ENCODE data around the gene FHL2. TPM values are rescaled to one million over a fixed set of nuclear protein-coding genes. Genes with fewer than 3 reads are reported as not detected.

Gene FHL2
- total and polyA plus RNA-seq, 2 of the 13 experiments (the other 11 are each of a cell fraction or from before 2014, with no cell fraction given), result 1.9 to 74.8 TPM

GRCh38 chr2:105369777-105370690 is 28.8 kb downstream of the FHL2 start:
- Histone ChIP-seq H3K9ac (ENCODE audit: insufficient read depth, low read depth, low read length) (no peak overlapping the region), H3K4me2 (ENCODE audit: low read depth, low read length) (no peak overlapping the region), H3K27ac (ENCODE audit: extremely low read length, insufficient read depth, low read length) (no peak overlapping the region), H4K20me1 (ENCODE audit: insufficient read depth, low read length) (no peaks in the 10 kb centered on the region; the same call in 1 of the 2 replicates), H3K4me3 (replicated peaks in 1 of 3; ENCODE audit: insufficient read depth in 1 of 3, low read depth in 2 of 3, low read length in 3 of 3) (no peak overlapping the region), H3K4me1 (ENCODE audit: insufficient read depth, low read length) (peaks cover 16% of the 10 kb centered on the region), H3K36me3 (replicated peaks in 1 of 2; ENCODE audit: control insufficient read depth in 1 of 2, insufficient read depth in 2 of 2, low read length in 2 of 2) (peaks cover 2 to 30% of the 10 kb centered on the region in 2 experiments), H3K79me2 (ENCODE audit: insufficient read depth, low read length) (no peaks in the 10 kb centered on the region), H3K27me3 (ENCODE audit: control insufficient read depth in 1 of 2, insufficient read depth in 2 of 2, low read length in 2 of 2) (no peaks in the 10 kb centered on the region), H2AFZ (ENCODE audit: low read length) (no peak overlapping the region), H3K9me3 (ENCODE audit: low read length) (no peaks in the 10 kb centered on the region)
- in situ Hi-C loops (cut with HindIII; ENCODE audit: extremely low pct_ligation_motif_present, low pct_unique_long_range_greater_than_20kb), result loop anchor here (5.0 kb wide), 2 partner anchors 42 to 147 kb away; no protein-coding TSS in a partner anchor
- ChIA-PET CTCF (ENCODE audit: low intra/inter-chr PET ratio, low total read pairs) (interaction anchor here (1.0 to 3.4 kb wide), 4 partner anchors 29 to 176 kb away, joined by 3 to 78 read pairs (median 8); partner anchors contain the start of gene FHL2), POLR2A (no interaction called here)
- DNase-seq (ENCODE audit: low spot score) (peak; percentile 68), FAIRE-seq (peak; percentile 72), ATAC-seq (peak; percentile 96)
- intact Hi-C loops (cut with micrococcal nuclease; ENCODE audit: unreplicated experiment), result loop anchor here (1.0 to 2.0 kb wide), 3 partner anchors 35 to 175 kb away; no protein-coding TSS in a partner anchor
- WGBS (ENCODE audit: low lambda C conversion rate), result 69% methylated on average over 30 of the region's 30 CpGs
- BruUV-seq (replicated peaks), result no TSS peak
- TF ChIP-seq ZNF788 (CRISPR knock-in tag; IDR thresholded peaks at IDR 0.05; ENCODE audit: borderline replicate concordance) (0 out of 2 replicates have a peak, but pooled peaks have one; percentile 21), ZNF12 (CRISPR knock-in tag; IDR thresholded peaks at IDR 0.05) (peak; percentile 35; the same call in 1 of the 2 replicates), RAD21 (CRISPR knock-in tag; IDR thresholded peaks at IDR 0.05) (peak; percentile 96), JDP2 (CRISPR knock-in tag; IDR thresholded peaks at IDR 0.05; ENCODE audit: borderline replicate concordance) (no peak), GATAD1 (CRISPR knock-in tag; IDR thresholded peaks at IDR 0.05) (no peak), TEAD3 (CRISPR knock-in tag; optimal IDR thresholded peaks at IDR 0.05; ENCODE audit: borderline replicate concordance) (peak; percentile 80), SMAD9 (CRISPR knock-in tag; IDR thresholded peaks at IDR 0.05) (no peak), GLMP (CRISPR knock-in tag; IDR thresholded peaks at IDR 0.05; ENCODE audit: borderline replicate concordance) (no peak), ZNF296 (CRISPR knock-in tag; conservative IDR thresholded peaks at IDR 0.05) (no peak), ZNF142 (CRISPR knock-in tag; IDR thresholded peaks at IDR 0.05) (no peak), BCLAF1 (IDR thresholded peaks at IDR 0.05) (no peak)

Data from HepG2 (cell line).